ENCODE results near the gene OTUD5. TPM values are rescaled to one million over a fixed set of nuclear protein-coding genes. Genes with fewer than 3 reads are reported as not detected.

The OTUD5 gene
- total RNA-seq, 1 donor from 2014 or later: 18.9 TPM

DNA sequence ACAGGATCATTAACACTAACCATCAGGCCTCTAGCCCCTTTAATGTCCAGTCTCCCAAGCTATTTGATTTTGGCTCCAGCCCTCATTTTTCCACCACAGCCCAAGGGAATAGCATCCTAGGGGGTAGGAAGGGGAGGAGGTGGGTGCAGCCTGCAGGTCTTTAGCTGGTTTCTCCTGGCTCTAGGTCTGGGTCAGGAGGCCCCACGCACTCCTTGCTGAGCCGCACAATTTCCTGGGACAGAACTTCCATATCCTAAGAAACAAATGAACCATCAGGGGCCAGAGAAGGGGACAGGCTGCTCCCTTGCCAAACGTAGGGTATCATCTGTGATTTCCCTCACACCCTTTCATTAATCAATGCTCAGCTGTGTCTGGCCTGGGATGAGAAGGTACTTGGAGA, 16.6 kb upstream of the OTUD5 start:
- intact Hi-C loops (cut with micrococcal nuclease): no loop called here
- DNase-seq: no peak
- ATAC-seq: no peak

DNA sequence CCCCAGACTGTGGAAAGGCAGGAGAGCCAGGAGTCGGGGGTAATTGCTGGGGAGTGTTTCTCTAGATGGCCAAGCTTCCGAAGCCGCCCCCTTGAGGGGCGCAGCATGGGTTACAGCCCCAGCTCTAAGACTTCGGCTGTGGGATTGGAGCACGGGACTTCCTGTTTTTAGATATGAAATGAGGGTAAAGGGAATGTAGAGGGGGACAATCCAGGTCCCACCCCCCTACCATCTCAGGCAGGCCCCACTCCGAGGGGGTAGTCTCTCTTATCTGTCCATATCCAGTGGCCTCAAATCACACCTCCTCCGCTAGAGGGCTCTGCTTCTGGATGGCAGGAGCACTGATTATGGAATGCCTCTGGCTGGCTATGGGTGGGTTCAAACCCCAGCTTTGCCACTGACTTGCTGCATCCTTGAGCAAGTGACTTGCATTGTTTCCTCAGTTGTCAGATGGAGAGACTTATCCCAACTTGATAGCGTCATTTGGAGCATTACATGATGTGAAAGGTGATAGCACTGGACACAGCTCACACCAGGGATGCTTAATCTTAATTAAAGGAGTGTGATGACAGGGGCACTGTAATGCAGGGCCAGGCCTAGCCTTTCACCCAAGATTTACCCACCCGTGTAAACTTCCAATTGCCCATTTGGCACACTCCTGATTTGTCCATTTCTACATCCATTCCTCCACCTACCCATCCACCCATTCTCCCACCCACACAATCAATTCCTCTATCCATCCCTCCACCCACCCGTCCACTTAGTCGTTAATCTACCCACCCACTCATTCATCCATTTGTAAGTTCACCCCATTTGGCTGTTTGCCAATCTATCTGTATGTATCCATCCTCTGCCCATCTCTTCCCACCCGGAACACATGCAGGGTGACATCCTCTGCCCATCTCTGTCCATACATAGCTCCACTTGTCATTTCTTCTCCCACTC, 15.1 kb upstream of the OTUD5 start:
- ATAC-seq (peak; percentile 75), DNase-seq (no peak)
- intact Hi-C loops (cut with micrococcal nuclease): no loop called here

DNA sequence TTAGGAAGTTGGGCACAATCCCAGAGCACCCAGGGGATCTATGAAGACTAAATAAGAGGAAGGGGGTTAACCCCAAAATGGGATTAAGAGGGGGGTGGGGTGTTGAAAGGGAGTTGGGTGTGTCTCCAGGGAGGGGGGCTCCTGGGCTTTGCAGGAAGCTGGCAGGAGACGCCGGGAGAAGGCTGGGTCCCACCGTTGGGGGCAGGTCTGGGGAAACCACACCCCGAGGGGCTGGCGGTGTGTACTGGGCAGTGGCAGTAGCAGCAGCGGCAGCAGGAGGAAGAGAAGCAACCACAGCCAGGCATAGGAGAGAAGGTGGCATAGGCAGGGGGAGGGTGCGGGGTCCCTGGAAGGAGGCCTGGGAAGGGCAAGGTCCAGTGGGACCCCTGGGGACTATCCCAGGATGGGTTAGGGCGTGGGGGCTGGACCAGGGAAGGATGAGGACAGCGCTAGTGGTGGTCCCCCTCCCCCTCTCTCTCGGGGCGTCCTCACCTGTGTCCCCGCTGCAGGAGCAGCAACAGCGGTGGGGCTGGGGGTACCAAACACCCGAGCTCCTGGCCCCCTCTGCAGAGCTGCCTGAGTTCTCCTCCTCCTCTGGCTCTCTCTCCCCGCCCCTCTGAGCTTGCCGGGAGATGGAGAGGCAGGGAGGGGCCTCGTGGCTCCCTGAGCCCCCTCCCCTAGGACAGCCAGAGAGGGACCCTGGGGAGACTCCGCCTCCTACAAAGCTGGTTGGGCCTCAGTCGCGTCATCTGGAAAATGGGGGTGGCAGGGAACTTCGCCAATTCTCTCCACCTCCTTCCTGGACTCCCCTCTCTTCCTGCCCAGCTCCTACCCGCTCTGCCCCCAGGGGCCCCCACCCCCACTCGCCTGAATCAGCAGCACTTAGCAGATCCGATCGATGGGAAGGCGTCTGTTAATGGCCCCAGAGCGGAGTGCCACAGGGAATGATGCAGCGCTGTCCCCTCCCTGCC, 14.1 kb upstream of the OTUD5 start, which contains the start of gene KCND1:
Gene KCND1 (minus strand): TSS at position 596 of the 971 bp plus-strand sequence. CDS start 1,573 bp downstream, outside the sequence.
- DNase-seq (peak; percentile 42), ATAC-seq (peak; percentile 56)
- intact Hi-C loops (cut with micrococcal nuclease): no loop called here

DNA sequence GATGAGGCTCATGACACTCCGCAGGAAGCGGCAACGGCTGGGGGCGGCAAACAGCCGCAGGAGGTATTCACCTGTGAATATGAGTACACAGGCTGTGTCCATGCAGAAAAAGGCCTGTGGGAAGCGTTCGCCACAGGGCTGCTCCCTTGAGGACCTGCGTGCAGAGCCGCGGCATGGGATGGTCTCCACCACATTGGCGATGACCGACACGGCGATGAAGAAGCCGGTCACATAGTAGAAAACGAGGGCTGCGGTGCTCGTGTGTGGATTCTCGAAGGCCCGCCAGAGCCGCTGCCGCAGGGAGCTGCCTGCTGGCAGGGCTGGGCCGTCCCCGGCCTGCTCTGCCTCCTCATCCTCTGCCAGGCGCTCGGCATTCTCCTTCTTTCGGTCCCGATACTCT, 12.1 kb upstream of the OTUD5 start:
- ATAC-seq (no peak), DNase-seq (no peak)
- intact Hi-C loops (cut with micrococcal nuclease): no loop called here

DNA sequence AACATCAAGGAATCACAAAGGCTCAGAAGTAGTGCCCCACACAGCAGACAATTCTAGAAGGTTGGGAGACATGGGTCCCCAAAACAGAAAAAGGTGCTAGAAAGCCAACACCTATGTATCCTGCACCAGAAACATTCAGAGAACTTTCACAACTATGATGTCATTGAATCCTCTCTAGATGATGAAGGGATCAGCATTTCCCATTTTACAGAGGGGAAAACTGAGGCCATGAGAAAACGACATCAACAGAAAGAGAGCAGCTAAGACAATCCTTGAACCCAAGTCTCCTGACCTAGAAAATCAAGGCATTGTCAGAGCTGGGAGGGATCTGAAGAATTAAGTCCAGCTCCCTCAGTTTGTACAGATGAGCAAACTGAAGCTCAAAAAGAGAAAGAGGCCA, 11.0 kb upstream of the OTUD5 start:
- DNase-seq (no peak), ATAC-seq (no peak)
- intact Hi-C loops (cut with micrococcal nuclease): no loop called here

DNA sequence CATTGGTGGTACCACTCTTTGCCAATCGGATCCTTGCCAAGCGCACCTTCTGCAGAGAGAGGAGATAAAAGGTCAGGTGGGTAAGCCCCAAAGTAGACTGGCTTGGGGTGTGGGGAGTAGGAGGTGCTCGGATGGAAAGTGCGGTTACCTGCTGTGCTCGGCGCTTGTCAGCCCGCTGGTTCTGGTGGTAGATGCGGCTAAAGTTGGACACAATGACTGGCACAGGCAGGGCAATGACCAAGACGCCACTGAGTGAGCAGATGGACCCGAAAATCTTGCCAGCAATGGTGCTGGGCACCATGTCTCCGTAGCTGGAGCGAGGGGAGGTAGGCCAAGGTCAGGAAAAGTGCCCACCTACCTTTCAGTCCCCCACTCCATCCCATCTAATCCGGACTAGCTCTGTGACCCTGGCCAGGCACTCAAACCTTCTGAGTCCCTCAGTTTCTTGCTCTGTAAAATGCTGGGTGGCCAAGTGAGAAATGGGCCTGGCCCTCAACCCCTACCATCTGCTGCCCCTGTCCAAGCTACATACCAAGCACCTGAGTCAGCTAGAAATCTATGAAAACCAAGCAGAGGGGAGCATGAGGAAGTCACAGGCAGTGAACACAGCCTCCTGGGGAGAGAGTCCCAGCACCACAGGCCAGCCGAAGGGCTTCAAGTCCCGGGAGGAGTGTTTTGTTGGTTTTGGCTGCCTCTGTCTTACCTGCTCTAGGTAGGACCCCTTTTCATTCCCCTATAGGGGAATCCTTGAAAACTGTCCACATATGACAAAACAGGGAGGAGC, 9.6 kb upstream of the OTUD5 start:
- DNase-seq (no peak), ATAC-seq (no peak)
- intact Hi-C loops (cut with micrococcal nuclease): no loop called here

DNA sequence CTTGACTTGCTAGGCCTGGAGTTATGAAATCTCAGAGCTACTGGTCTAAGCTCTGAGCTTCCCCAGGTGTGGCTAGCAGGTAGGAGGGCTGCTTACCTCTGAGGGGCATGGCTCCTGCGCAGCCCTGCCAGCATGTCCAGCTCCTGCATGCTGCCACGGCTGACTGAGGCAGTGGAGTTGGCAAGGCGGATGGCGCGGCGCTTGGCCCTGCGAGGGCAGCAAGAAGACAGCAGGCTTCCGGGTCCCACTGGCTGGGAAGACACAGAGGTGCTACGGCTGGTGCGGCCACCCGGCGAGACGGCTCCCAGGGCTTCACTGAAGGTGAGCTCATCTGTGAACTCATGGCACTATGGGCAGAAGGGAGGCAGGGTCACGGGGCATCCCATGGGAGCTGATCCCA, 8.6 kb upstream of the OTUD5 start:
- no peak for ATAC-seq
- no peak for DNase-seq
- intact Hi-C loops (cut with micrococcal nuclease): no loop called here

DNA sequence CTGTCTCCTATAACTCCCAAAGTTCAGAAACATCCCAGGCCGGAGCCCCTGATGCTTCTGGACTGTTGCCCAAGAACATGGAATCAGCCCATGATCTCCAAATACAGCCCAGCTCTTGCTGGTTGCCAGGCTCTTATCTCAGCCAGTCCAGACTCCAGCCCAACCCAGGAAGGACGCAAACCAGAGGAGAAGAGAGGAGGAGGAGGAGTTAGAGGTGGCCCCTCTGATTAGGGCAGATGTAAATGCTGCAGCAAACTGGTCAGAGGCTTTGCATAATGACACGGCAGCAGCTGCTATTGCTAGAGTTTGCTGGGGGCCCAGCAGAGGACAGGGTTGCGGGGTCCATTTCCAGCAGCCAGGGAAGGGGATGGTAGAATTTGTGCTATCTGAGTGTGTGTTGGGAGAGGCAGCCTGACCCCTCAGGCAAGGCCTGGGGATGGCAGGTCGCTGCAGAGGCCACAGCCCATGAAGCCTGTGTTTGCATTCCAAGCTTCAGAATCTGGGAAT, 4.2 kb upstream of the OTUD5 start:
- ATAC-seq: no peak
- no peak for DNase-seq
- intact Hi-C loops (cut with micrococcal nuclease): no loop called here

DNA sequence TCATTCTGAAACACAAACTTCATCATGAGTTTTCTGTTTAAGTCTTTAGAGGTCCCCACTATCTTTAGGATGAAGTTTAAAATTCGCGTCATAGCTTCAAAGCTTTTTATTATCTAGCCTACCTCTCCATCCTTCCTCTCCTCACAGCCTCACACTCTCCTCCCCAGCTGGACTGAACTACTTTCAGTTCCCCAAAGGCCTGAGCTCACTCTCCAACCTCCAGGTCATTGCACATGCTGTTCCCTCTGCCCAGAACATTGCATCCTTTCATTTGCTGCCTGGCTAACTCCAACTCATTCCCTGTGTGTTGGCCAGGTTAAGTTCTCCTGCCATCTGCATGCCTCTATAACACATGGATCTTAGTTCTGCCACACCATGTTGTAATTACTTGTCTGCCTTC, 2.9 kb upstream of the OTUD5 start:
- DNase-seq (no peak), ATAC-seq (no peak)
- intact Hi-C loops (cut with micrococcal nuclease): no loop called here

GRCh38 chrX:48958635-48959094, 1.3 kb upstream of the OTUD5 start:
- DNase-seq (peak; percentile 51), ATAC-seq (peak; percentile 2)
- intact Hi-C loops (cut with micrococcal nuclease): no loop called here

DNA sequence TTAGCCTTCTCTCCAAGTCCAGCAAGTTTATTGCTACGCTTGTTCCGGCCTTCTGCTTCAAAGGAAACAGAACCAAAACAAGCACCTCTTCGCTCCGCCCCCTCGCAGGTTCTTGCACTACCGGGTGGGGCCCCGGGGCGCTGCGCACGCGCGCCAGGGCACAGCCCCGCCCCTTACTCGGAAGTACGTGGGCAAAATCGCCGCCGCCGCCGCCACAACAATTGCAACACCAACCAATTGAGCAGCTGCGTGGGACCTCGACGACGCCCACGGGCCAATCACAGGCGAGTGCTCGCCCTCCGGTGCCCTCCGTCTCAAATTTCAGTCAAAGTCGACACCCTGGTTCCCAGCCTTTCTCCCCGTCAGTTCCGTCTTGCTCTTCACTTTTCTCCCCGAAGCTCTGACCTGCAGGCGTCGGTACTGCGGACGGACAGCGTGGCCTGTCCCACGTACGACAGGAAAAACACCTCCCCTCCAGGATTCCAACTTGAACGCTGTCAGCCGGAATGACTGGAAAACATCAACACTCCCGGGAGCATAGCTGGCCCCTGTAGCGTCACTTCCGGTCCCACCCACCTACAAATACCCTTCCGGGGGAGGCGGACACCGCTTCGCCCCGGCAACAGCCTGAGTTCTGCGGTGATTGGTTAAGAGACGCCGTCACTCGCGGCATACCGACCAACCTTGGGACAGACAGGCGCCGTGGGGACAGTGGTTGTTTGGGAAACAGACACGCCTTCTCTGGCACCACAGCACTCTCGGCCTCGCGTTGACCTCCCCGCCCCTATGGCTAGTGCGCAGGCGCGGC, 624 bp upstream of the OTUD5 start:
- ATAC-seq (peak; percentile 94), DNase-seq (peak; percentile 95)
- intact Hi-C loops (cut with micrococcal nuclease): no loop called here

- intact Hi-C loops (cut with micrococcal nuclease): no loop called here
- ATAC-seq (no peak), DNase-seq (peak; percentile 35)
Observed at GRCh38 chrX:48956728-48957414, 536 bp downstream of the OTUD5 start.

- DNase-seq (no peak), ATAC-seq (no peak)
- intact Hi-C loops (cut with micrococcal nuclease): no loop called here
Observed at GRCh38 chrX:48948589-48948988, 8.8 kb downstream of the OTUD5 start.

DNA sequence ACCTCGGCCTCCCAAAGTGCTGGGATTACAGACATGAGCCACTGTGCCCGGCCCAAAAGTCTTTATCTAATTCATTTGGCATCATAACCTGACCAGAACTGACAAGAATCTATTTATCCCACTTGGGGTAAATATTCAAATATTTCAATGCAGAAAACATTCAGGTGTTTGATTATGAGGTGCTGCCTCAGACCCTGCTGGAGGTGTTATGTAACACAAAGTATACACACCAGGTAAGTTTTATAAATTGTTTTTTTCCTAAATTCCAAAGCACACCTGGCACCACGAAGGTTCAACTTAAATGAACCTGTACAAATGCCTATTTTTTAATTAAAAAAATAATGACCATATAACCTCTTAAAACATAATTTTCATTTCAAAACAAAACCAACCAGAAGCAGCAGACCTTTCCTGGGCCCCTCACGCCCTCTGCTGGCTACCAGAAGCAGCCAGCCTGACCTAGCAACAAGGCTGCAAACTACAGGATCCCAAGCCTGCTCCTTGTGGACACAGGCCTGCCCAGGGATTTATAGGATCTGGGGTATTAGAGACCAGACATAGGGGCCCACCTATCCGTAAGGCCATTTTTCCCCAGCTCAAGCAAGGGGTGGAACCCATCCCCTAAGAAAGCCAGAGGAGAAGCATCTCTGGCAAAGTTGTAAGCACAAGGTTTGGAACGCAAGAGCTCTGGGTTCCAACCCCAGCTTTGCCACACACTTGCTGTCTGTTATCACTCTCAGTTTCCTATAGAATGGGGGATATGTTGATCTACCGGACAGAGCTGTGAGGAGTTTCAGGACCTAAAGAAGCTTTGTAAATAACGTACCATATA, 11.7 kb downstream of the OTUD5 start:
- DNase-seq (peak; percentile 50), ATAC-seq (peak; percentile 64)
- intact Hi-C loops (cut with micrococcal nuclease): no loop called here

GRCh38 chrX:48942895-48943294, 14.5 kb downstream of the OTUD5 start:
- intact Hi-C loops (cut with micrococcal nuclease): no loop called here
- no peak for DNase-seq

DNA sequence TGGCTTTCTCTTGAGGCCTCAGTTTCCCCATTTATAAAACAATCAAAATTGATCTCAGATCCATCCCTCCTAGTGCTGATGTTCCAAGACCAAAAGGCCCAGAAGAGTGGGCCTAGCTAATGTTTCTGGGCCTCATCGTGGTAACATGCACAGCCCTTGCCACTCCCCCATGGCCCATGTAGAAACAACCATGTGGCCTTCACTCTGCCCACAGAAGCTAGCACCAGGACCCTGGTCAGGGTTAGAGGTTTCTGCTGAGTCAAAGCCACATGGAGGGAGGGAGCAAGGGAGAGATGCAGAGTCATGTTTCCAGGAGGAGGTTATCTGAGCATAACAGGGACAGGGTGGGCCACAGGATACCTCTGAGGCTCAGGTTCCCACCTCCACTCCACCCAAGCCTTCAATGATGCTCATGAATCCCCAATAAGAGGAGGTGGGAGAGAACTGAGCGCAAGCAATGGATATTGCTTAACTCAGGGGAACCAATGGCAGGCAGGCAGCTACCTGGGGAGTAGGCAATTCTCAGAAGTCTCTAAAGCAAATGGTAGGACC, 16.9 kb downstream of the OTUD5 start:
- ATAC-seq (no peak), DNase-seq (no peak)
- intact Hi-C loops (cut with micrococcal nuclease): no loop called here

More at GRCh38 chrX:48942895-48943294, 14.5 kb downstream of the OTUD5 start:
- ATAC-seq: no peak

All from left ventricle myocardium superior (tissue), 1 donor.